Measurements from ENCODE around the gene GBA3. TPM values are rescaled to one million over a fixed set of nuclear protein-coding genes. Genes with fewer than 3 reads are reported as not detected.

Gene GBA3
- total RNA-seq, 2 donors from 2014 or later: 0.26 TPM; not detected in 1

- Histone ChIP-seq H3K4me3 (no peak overlapping the region), H3K27ac (no peak overlapping the region), H3K9me3 (no peaks in the 10 kb centered on the region), H3K4me1 (no peaks in the 10 kb centered on the region), H3K36me3 (replicated peaks in 1 of 2; ENCODE audit: insufficient read depth in 1 of 2, low read depth in 2 of 2) (no peaks in the 10 kb centered on the region), H3K27me3 (no peaks in the 10 kb centered on the region)
- no peak for ATAC-seq
- intact Hi-C loops (cut with DNase I): no loop called here
- TF ChIP-seq CTCF (IDR thresholded peaks at IDR 0.05) (no peak), POLR2A (IDR thresholded peaks at IDR 0.05) (no peak)
- WGBS, 2 donors: 56 to 65% methylated on average over 3 of the region's 3 CpGs
- no peak for DNase-seq
These were observed 37.3 kb downstream of the GBA3 start for GRCh38 chr4:22730021-22730420.

- no peak for DNase-seq
- Histone ChIP-seq H3K36me3 (replicated peaks in 1 of 2; ENCODE audit: insufficient read depth in 1 of 2, low read depth in 2 of 2) (no peaks in the 10 kb centered on the region), H3K9me3 (no peaks in the 10 kb centered on the region), H3K27ac (no peak overlapping the region), H3K27me3 (no peaks in the 10 kb centered on the region), H3K4me3 (no peak overlapping the region), H3K4me1 (no peaks in the 10 kb centered on the region)
- ATAC-seq: no peak
- 45 to 69% methylated on average over 3 of the region's 3 CpGs for WGBS, 2 donors
- no peak for TF ChIP-seq POLR2A (IDR thresholded peaks at IDR 0.05)
- intact Hi-C loops (cut with DNase I): no loop called here
These were observed 41.1 kb downstream of the GBA3 start for GRCh38 chr4:22733816-22734215.

- 56 to 68% methylated on average over 2 of the region's 2 CpGs for WGBS, 2 donors
- no peaks in the 10 kb centered on the region for H3K27me3 ChIP-seq
- intact Hi-C loops (cut with DNase I): no loop called here
- no peak for DNase-seq
- H3K4me3 ChIP-seq: no peak overlapping the region
- H3K27ac ChIP-seq: no peak overlapping the region
- no peaks in the 10 kb centered on the region for H3K4me1 ChIP-seq
- H3K36me3 ChIP-seq (replicated peaks in 1 of 2; ENCODE audit: insufficient read depth in 1 of 2, low read depth in 2 of 2): no peaks in the 10 kb centered on the region
- ATAC-seq: no peak
- H3K9me3 ChIP-seq: no peaks in the 10 kb centered on the region
- no peak for TF ChIP-seq CTCF (IDR thresholded peaks at IDR 0.05)
- no peak for TF ChIP-seq POLR2A (IDR thresholded peaks at IDR 0.05)
These were observed 44.2 kb downstream of the GBA3 start for GRCh38 chr4:22736912-22737311.

GRCh38 chr4:22739968-22740367, 47.2 kb downstream of the GBA3 start:
- no peaks in the 10 kb centered on the region for H3K36me3 ChIP-seq (replicated peaks in 1 of 2; ENCODE audit: insufficient read depth in 1 of 2, low read depth in 2 of 2)
- no peak overlapping the region for H3K27ac ChIP-seq
- no peaks in the 10 kb centered on the region for H3K9me3 ChIP-seq
- H3K27me3 ChIP-seq: no peaks in the 10 kb centered on the region
- TF ChIP-seq CTCF (IDR thresholded peaks at IDR 0.05) (no peak), POLR2A (IDR thresholded peaks at IDR 0.05) (no peak)
- 40 to 46% methylated on average over 3 of the region's 3 CpGs for WGBS, 2 donors
- H3K4me1 ChIP-seq: no peaks in the 10 kb centered on the region
- H3K4me3 ChIP-seq: no peak overlapping the region
- ATAC-seq (no peak), DNase-seq (no peak)
- intact Hi-C loops (cut with DNase I): no loop called here

- ATAC-seq (no peak), DNase-seq (no peak)
- H3K36me3 ChIP-seq (replicated peaks in 1 of 2; ENCODE audit: insufficient read depth in 1 of 2, low read depth in 2 of 2): no peaks in the 10 kb centered on the region
- H3K9me3 ChIP-seq: no peaks in the 10 kb centered on the region
- 61 to 62% methylated on average over 3 of the region's 3 CpGs for WGBS, 2 donors
- intact Hi-C loops (cut with DNase I): no loop called here
- no peak for TF ChIP-seq CTCF (IDR thresholded peaks at IDR 0.05)
- TF ChIP-seq POLR2A (IDR thresholded peaks at IDR 0.05): no peak
- H3K27ac ChIP-seq: no peak overlapping the region
- H3K4me3 ChIP-seq: no peak overlapping the region
- no peaks in the 10 kb centered on the region for H3K27me3 ChIP-seq
- no peaks in the 10 kb centered on the region for H3K4me1 ChIP-seq
These were observed 49.0 kb downstream of the GBA3 start for GRCh38 chr4:22741744-22742143.

Measured in body of pancreas (tissue), 4 donors.